Activated CD4-positive, alpha-beta T cell treated with anti-CD3 and anti-CD28 coated beads for 36 hours (primary cell): Measurements from ENCODE around the gene PAQR5. TPM values are rescaled to one million over a fixed set of nuclear protein-coding genes. Genes with fewer than 3 reads are reported as not detected.

Source experiments
- ATAC-seq: fragments of 200-7000 bp; cut with Tn5 transposase; one replicate; pipeline ENCODE4 v1.10.0; 2021; ENCODE audit warnings: mild to moderate bottlenecking, moderate library complexity
- CTCF ChIA-PET: fragments of 350-600 bp; sonication (Branson Sonifier 250); formaldehyde crosslinking; loops from one replicate; lab custom pipeline; 2021; ENCODE audit warnings: antibody characterized with exemption; lab: Charles Lee
- POLR2A ChIA-PET: fragments of 350-600 bp; sonication (Branson Sonifier 250); formaldehyde crosslinking; loops from one replicate; lab custom pipeline; 2021; ENCODE audit warnings: antibody characterized with exemption, inconsistent platforms; lab: Charles Lee
- DNase-seq: peaks from one replicate; pipeline ENCODE4 v3.0.0-alpha.2; 2020
- H3K27ac Mint-ChIP-seq: one replicate; pipeline ENCODE4 v1.8.0; 2021; ENCODE audit warnings: mixed read lengths
- H3K27me3 Mint-ChIP-seq: one replicate; pipeline ENCODE4 v1.8.0; 2021; ENCODE audit warnings: mixed read lengths
- H3K36me3 Mint-ChIP-seq: one replicate; pipeline ENCODE4 v1.8.0; 2021; ENCODE audit warnings: low read depth, mixed read lengths
- H3K4me1 Mint-ChIP-seq: one replicate; pipeline ENCODE4 v1.8.0; 2021; ENCODE audit warnings: mixed read lengths
- H3K4me3 Mint-ChIP-seq: one replicate; pipeline ENCODE4 v1.8.0; 2021; ENCODE audit warnings: mild to moderate bottlenecking, moderate library complexity, mixed read lengths
- H3K9me3 Mint-ChIP-seq: one replicate; pipeline ENCODE4 v1.8.0; 2021; ENCODE audit warnings: low read depth, mixed read lengths
- intact Hi-C, 2 experiments: fragments of 100-400 bp; cut with DNase I in 1 of 2; cut with micrococcal nuclease in 1 of 2; formaldehyde crosslinking; loops; one replicate each; pipeline versions ENCODE4 v1.14.2 to v1.15.1; 2022 to 2024; cut with DNase I, micrococcal nuclease
- total RNA-seq, 2 experiments: library from RNA; stranded (reverse); gene quantifications; one replicate each; pipeline ENCODE4 v1.2.3, GENCODE V29; 2021

PAQR5 gene
- total RNA-seq, 2 experiments from 2014 or later, result 0.05 TPM; not detected in 1

- no peaks in the 10 kb centered on the region for H3K36me3 Mint-ChIP-seq
- ATAC-seq, result no peak
- DNase-seq, result no peak
- H3K27ac Mint-ChIP-seq, result no peak overlapping the region
- peaks cover 1% of the 10 kb centered on the region for H3K9me3 Mint-ChIP-seq
- peaks cover 3% of the 10 kb centered on the region for H3K27me3 Mint-ChIP-seq
- H3K4me3 Mint-ChIP-seq, result no peak overlapping the region
- intact Hi-C loops, result no loop called here
- ChIA-PET CTCF (interaction anchor here (1.1 kb wide), 1 partner anchor 20 kb away, joined by 3 read pairs; no protein-coding TSS in a partner anchor), POLR2A (no interaction called here)
- H3K4me1 Mint-ChIP-seq, result no peaks in the 10 kb centered on the region
Observed at GRCh38 chr15:69340243-69340900, 41.7 kb downstream of the PAQR5 start.

DNA sequence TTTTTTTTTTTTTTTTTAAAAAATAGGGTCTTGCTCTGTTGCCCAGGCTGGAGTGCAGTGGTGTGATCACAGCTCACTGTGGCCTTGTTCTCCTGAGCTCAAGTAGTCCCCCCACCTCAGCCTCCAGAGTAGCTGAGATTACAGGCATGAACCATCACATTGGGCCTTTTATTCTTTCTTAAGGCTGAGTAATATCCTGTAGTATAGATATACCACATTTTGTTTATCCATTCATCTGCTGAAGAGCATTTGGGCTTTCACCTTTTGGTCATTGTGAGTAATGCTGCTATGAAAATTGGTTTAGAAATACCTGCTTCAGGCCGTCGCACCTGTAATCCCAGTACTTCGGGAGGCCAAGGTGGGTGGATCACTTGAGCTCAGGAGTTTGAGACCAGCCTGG, 42.6 kb downstream of the PAQR5 start:
- no peaks in the 10 kb centered on the region for H3K4me1 Mint-ChIP-seq
- H3K9me3 Mint-ChIP-seq, result peaks cover 1% of the 10 kb centered on the region
- CTCF ChIA-PET, result interaction anchor here (0.6 kb wide), 1 partner anchor 179 kb away, joined by 3 read pairs; no protein-coding TSS in a partner anchor
- H3K4me3 Mint-ChIP-seq, result no peak overlapping the region
- ATAC-seq (no peak), DNase-seq (no peak)
- intact Hi-C loops, result no loop called here
- no peaks in the 10 kb centered on the region for H3K36me3 Mint-ChIP-seq
- POLR2A ChIA-PET, result no interaction called here
- peaks cover 3% of the 10 kb centered on the region for H3K27me3 Mint-ChIP-seq
- H3K27ac Mint-ChIP-seq, result no peak overlapping the region

- intact Hi-C loops, result no loop called here
- Mint-ChIP-seq H3K4me1 (no peaks in the 10 kb centered on the region), H3K4me3 (no peak overlapping the region), H3K27ac (no peak overlapping the region), H3K27me3 (peaks cover 3% of the 10 kb centered on the region), H3K9me3 (no peaks in the 10 kb centered on the region), H3K36me3 (no peaks in the 10 kb centered on the region)
- DNase-seq (no peak), ATAC-seq (no peak)
- CTCF ChIA-PET, result no interaction called here
- POLR2A ChIA-PET, result interaction anchor here (0.6 kb wide), 1 partner anchor 473 kb away, joined by 6 read pairs; no protein-coding TSS in a partner anchor
Observed at GRCh38 chr15:69342460-69343076, 43.9 kb downstream of the PAQR5 start.

DNA sequence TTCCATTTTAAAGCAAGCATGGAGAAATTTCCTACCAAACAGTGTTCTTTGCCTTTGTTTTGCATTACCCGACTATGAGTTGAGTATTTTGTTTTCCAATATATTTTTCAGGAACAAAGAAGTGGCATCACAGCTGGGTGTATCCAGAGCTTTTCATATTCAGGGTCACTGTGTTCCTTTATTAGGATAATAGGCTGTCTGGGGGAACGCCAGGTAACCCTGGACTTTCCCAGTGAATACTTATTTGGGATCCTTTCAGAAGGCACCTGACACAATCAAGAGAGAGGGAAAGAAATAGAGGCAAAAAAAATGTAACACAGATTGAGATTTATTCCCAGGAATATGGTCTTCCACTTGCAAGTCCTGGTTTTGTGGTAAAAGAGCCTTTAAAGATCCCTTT, 44.4 kb downstream of the PAQR5 start:
- Mint-ChIP-seq H3K27ac (no peak overlapping the region), H3K36me3 (no peaks in the 10 kb centered on the region), H3K27me3 (peaks cover 3% of the 10 kb centered on the region), H3K9me3 (no peaks in the 10 kb centered on the region), H3K4me3 (no peak overlapping the region), H3K4me1 (no peaks in the 10 kb centered on the region)
- intact Hi-C loops, result no loop called here
- POLR2A ChIA-PET, result no interaction called here
- ATAC-seq (no peak), DNase-seq (no peak)
- CTCF ChIA-PET, result no interaction called here

DNA sequence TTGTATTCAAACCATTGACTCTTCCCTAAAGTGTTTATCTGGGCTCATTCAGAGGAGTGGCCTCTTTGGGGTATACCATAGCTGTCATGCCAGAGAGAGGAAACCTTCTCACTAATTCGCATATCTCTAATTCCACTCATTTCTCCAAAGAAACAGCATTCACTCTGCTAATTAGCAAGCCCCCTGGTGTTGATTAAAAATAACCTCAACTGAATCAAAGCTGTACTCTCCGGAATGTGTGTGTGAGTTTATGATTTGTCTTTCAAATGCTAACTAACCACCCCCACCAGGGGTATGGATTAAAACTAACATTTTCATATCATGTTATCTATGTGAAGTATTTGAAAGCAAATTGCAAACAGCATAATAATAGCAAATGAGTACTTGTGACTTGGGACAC, 45.5 kb downstream of the PAQR5 start:
- CTCF ChIA-PET, result no interaction called here

GRCh38 chr15:69346112-69346511, 47.4 kb downstream of the PAQR5 start:
- H3K27ac Mint-ChIP-seq, result no peak overlapping the region
- POLR2A ChIA-PET, result no interaction called here
- ATAC-seq (no peak), DNase-seq (no peak)
- CTCF ChIA-PET, result interaction anchor here (0.6 to 1.4 kb wide), 2 partner anchors 49 to 50 kb away, joined by 3 read pairs; no protein-coding TSS in a partner anchor
- no peaks in the 10 kb centered on the region for H3K9me3 Mint-ChIP-seq
- H3K36me3 Mint-ChIP-seq, result no peaks in the 10 kb centered on the region
- H3K4me3 Mint-ChIP-seq, result no peak overlapping the region
- no peaks in the 10 kb centered on the region for H3K4me1 Mint-ChIP-seq
- peaks cover 3% of the 10 kb centered on the region for H3K27me3 Mint-ChIP-seq
- intact Hi-C loops, result no loop called here

More for the DNA sequence above, 45.5 kb downstream of the PAQR5 start:
- Mint-ChIP-seq H3K4me3 (no peak overlapping the region), H3K27ac (no peak overlapping the region), H3K27me3 (peaks cover 3% of the 10 kb centered on the region), H3K4me1 (no peaks in the 10 kb centered on the region), H3K36me3 (no peaks in the 10 kb centered on the region), H3K9me3 (no peaks in the 10 kb centered on the region)
- POLR2A ChIA-PET, result no interaction called here
- no peak for DNase-seq
- intact Hi-C loops, result no loop called here
- ATAC-seq, result no peak

GRCh38 chr15:69351333-69351732, 52.6 kb downstream of the PAQR5 start:
- ChIA-PET CTCF (no interaction called here), POLR2A (interaction anchor here (0.8 kb wide), 1 partner anchor 71 kb away, joined by 3 read pairs; no protein-coding TSS in a partner anchor)
- Mint-ChIP-seq H3K4me1 (no peaks in the 10 kb centered on the region), H3K36me3 (no peaks in the 10 kb centered on the region), H3K27ac (no peak overlapping the region), H3K9me3 (no peaks in the 10 kb centered on the region), H3K4me3 (no peak overlapping the region), H3K27me3 (no peaks in the 10 kb centered on the region)
- DNase-seq (no peak), ATAC-seq (no peak)
- intact Hi-C loops, result no loop called here

GRCh38 chr15:69351884-69352283, 53.2 kb downstream of the PAQR5 start:
- CTCF ChIA-PET, result no interaction called here
- DNase-seq (no peak), ATAC-seq (no peak)
- H3K4me3 Mint-ChIP-seq, result no peak overlapping the region
- no peaks in the 10 kb centered on the region for H3K4me1 Mint-ChIP-seq
- POLR2A ChIA-PET, result interaction anchor here (0.8 kb wide), 1 partner anchor 71 kb away, joined by 3 read pairs; no protein-coding TSS in a partner anchor
- intact Hi-C loops, result no loop called here
- H3K27ac Mint-ChIP-seq, result no peak overlapping the region
- H3K36me3 Mint-ChIP-seq, result no peaks in the 10 kb centered on the region
- H3K27me3 Mint-ChIP-seq, result peaks cover 2% of the 10 kb centered on the region
- H3K9me3 Mint-ChIP-seq, result no peaks in the 10 kb centered on the region

- ATAC-seq (no peak), DNase-seq (no peak)
- Mint-ChIP-seq H3K4me1 (no peaks in the 10 kb centered on the region), H3K36me3 (no peaks in the 10 kb centered on the region), H3K9me3 (no peaks in the 10 kb centered on the region), H3K27ac (no peak overlapping the region), H3K4me3 (no peak overlapping the region), H3K27me3 (peaks cover 3% of the 10 kb centered on the region)
- intact Hi-C loops, result no loop called here
- ChIA-PET POLR2A (no interaction called here), CTCF (interaction anchor here (0.9 kb wide), 1 partner anchor 9 kb away, joined by 3 read pairs; no protein-coding TSS in a partner anchor)
Observed at GRCh38 chr15:69357773-69358771, 59.4 kb downstream of the PAQR5 start.

DNA sequence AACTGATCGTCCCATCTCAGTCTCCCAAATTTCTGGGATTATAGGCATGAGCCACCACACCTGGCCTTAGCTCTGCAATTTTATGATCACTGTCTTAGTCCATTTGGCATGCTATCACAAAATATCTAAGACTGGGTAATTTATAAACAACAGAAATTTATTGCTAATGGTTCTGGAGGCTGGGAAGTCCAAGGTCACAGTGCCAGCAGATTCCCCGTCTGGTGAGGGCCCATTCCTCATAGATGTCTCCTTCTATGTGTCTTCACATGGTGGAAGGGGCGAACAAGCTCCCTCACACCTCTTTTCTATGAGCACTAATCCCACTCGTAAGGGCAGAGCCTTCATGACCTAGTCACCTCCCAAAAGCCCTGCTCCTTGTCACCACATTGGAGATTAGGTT, 60.1 kb downstream of the PAQR5 start:
- CTCF ChIA-PET, result interaction anchor here (0.6 to 0.9 kb wide), 2 partner anchors 8 to 146 kb away, joined by 3 to 4 read pairs; no protein-coding TSS in a partner anchor
- no peak overlapping the region for H3K27ac Mint-ChIP-seq

GRCh38 chr15:69359722-69360121, 61.0 kb downstream of the PAQR5 start:
- H3K4me3 Mint-ChIP-seq, result no peak overlapping the region
- peaks cover 3% of the 10 kb centered on the region for H3K27me3 Mint-ChIP-seq
- POLR2A ChIA-PET, result no interaction called here

More for the DNA sequence above, 60.1 kb downstream of the PAQR5 start:
- H3K9me3 Mint-ChIP-seq, result no peaks in the 10 kb centered on the region
- H3K4me1 Mint-ChIP-seq, result no peaks in the 10 kb centered on the region
- intact Hi-C loops, result no loop called here
- no peaks in the 10 kb centered on the region for H3K36me3 Mint-ChIP-seq
- POLR2A ChIA-PET, result no interaction called here
- H3K27me3 Mint-ChIP-seq, result peaks cover 3% of the 10 kb centered on the region
- ATAC-seq, result no peak
- no peak for DNase-seq
- no peak overlapping the region for H3K4me3 Mint-ChIP-seq

More at GRCh38 chr15:69359722-69360121, 61.0 kb downstream of the PAQR5 start:
- CTCF ChIA-PET, result interaction anchor here (0.7 kb wide), 1 partner anchor 20 kb away, joined by 3 read pairs; no protein-coding TSS in a partner anchor
- DNase-seq (no peak), ATAC-seq (no peak)
- Mint-ChIP-seq H3K27ac (no peak overlapping the region), H3K36me3 (no peaks in the 10 kb centered on the region), H3K4me1 (no peaks in the 10 kb centered on the region), H3K9me3 (no peaks in the 10 kb centered on the region)
- intact Hi-C loops, result no loop called here
